Activated CD4-positive, alpha-beta T cell treated with anti-CD3 and anti-CD28 coated beads for 1 hour (primary cell): Measurements from ENCODE around the gene AMOTL1.
"Not testable (repeated sequence)": the region's sequence is repeated elsewhere in the genome, so short reads cannot be mapped to it uniquely, and the experiment has no call there.

Experiments
- DNase-seq: peaks from one replicate; pipeline ENCODE4 v3.0.0-alpha.2; 2020

Gene AMOTL1

DNA sequence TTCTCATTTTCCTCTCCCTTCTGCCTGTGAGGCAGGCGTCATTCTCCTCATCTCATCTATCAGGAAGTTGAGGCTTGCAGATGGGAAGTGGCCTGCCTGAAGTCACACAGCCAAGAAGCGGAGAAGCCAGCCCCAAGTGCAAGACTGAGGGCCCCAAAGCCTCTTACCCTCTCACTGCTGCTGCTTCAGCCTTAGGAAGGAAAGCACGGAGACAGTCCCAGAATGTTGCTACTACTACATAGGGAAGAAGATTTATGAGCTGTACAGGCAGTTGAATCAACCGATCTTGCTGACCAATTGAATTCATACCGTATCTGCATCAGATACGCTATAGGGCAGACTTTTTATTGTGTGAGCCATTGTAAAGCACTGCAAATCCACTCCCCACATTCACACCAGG is 116.2 kb downstream of the AMOTL1 start:
- no peak for DNase-seq

- DNase-seq: no peak
These were observed 117.0 kb downstream of the AMOTL1 start for GRCh38 chr11:94885133-94885532.

- DNase-seq: no peak
These were observed 117.4 kb downstream of the AMOTL1 start for GRCh38 chr11:94885581-94885980.

- DNase-seq: no peak
These were observed 120.0 kb downstream of the AMOTL1 start for GRCh38 chr11:94888204-94888603.

DNA sequence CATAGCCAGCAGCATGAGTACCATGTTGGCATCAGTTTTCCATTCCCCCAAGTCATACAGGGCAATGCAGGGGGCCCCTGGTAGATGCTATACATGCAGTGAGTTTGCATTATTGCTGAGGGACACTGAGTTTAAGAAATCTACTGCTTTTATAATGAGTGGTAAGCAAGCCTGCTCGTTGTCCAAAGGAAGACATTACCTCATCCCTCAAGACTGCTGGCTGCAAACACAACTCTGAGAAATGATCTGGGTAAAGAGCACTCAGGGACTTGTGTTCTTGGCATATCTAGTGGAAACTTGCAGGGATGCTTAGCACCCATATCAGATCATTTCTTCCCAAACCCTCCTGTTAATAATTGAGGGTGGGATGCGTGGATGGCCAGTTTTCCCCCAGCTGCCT is 127.3 kb downstream of the AMOTL1 start:
- DNase-seq: no peak

GRCh38 chr11:94895971-94896370 is 127.8 kb downstream of the AMOTL1 start:
- DNase-seq: no peak

GRCh38 chr11:94897330-94897768 is 129.2 kb downstream of the AMOTL1 start:
- DNase-seq: no peak

GRCh38 chr11:94907226-94907625 is 139.1 kb downstream of the AMOTL1 start:
- DNase-seq: no peak

- DNase-seq: no peak
These were observed 141.2 kb downstream of the AMOTL1 start for GRCh38 chr11:94909371-94909820.

GRCh38 chr11:94910270-94910669 is 142.1 kb downstream of the AMOTL1 start:
- no peak for DNase-seq

DNA sequence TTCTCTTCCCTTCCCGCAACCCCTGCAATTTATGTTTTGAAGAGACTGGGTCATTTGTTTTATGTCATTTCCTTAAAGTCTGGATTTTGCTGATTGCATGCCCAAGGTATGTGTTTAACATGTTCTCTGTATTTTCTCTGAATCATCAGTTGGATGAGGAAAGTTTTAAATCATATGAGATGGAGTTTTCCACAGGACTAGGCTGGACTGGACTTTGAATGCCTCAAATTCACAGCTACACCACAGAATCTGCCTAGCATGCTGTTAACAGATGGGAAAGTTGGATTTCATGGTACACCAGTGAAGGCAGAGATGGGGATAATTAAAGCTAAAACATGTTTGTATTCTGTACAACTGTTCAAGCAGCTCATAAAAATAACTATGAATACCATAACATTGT is 142.6 kb downstream of the AMOTL1 start:
- no peak for DNase-seq

DNA sequence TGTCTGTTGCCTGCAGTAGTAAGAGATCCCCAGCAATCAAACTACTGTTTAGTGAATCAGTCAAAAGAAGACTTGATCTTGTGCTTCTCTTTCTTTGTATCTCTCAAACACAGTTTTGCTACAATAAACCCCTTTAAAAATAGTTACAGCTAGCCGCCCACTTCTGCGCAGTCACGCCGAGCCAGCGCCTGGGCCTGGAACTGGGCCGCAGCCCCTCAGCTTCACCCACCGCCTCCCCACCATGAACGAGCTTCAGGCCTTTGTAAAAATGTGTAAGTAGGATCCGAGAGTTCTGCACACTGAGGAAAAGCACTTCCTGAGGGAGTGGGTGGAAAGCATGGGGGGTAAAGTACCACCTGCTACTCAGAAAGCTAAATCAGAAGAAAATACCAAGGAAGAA is 144.7 kb downstream of the AMOTL1 start:
- DNase-seq: no peak

DNA sequence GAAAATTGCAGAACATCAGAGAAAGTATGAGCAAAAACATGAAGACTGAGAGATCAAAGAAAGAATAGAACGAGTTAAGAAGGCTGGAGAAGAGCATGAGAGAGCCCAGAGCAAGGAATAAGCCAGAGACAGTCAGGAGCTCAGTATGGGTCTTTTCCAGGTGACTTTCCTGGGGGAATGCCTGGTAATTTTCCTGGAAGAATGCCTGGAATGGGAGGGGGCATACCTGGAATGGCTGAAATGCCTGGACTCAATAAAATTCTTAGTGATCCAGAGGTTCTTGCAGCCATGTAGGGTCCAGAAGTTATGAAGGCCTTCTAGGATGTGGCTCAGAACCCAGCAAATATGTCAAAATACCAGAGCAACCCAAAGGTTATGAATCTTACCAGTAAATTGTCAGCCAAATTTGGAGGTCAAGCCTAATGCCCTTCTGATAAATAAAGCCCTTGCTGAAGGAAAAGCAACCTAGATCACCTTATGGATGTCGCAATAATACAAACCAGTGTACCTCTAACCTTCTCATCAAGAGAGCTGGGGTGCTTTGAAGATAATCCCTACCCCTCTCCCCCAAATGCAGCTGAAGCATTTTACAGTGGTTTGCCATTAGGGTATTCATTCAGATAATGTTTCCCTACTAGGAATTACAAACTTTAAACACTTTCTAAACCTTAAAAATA is 145.7 kb downstream of the AMOTL1 start:
- not testable (repeated sequence) for DNase-seq

DNA sequence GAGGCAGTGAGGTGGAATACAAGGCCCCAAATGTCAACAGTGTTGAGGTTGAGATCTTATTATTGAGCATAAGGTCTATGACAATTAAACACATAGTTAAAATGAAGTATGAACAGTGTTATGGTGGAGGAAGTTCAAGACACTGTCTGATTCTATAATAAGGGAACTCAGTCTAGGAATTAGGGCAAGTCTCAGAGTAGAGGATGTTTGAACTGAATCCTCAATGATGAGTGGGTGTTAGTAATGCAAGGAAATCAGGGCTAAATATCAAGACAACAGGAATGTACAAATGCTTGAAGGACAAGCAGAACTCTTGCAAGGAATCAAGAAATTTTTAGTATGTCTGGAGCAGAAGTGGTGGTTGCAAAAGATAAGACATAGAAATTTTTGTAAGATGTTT is 152.2 kb downstream of the AMOTL1 start:
- no peak for DNase-seq

- no peak for DNase-seq
These were observed 154.3 kb downstream of the AMOTL1 start for GRCh38 chr11:94922321-94923003.

- DNase-seq: no peak
These were observed 154.8 kb downstream of the AMOTL1 start for GRCh38 chr11:94923004-94923334.

GRCh38 chr11:94924171-94924572 is 156.0 kb downstream of the AMOTL1 start:
- DNase-seq: no peak

DNA sequence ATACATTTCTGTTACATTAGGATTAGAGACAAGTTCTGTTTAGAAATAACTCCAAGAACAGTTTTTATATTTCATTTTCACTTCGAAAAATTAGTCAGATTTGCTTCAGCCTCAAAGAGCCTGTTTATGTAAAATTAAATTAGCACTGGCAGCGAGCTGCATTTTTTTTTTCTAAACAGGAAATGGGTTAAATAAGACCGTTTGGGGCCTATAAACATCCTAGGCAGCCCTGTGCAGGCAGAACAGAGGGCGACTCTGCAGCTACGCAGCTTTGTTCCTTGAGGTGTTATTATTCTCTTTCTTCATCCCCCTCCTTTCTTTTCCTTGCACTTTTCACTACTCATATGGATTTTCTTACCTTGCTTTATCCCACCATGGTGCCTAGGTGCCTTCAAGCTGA is 156.5 kb downstream of the AMOTL1 start:
- no peak for DNase-seq

- DNase-seq: no peak
These were observed 157.5 kb downstream of the AMOTL1 start for GRCh38 chr11:94925422-94926270.

DNA sequence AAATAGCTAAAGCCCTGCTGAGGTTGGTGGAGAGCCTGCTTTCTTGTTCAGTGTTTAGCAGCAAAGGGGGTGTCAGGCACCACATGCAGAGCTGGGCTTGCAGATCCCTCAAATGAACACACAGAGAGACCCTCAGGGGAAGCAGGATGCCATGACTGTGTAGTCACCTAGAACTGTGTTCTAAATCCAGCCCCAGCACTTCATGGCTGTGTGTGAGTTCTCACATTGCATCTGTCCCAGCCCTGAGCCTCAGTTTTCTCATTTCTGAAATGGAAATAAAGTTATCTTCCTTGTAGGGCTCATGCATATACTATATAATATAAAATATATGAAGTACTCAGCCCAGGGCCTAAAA is 158.1 kb downstream of the AMOTL1 start:
- DNase-seq: no peak
